ENCODE measurements around the gene FBXO44. TPM values are rescaled to one million over a fixed set of nuclear protein-coding genes. Genes with fewer than 3 reads are reported as not detected.

The FBXO44 gene
- total RNA-seq, 1 experiment from 2014 or later = 24.5 TPM

- H3K4me3 Mint-ChIP-seq = peak overlapping the region in 1 of 2 experiments; percentile 58; a peak in 1 of 5 replicates
- Histone ChIP-seq H3K4me2 (ENCODE audit: insufficient read depth, insufficient read length, low read length) (peak overlapping the region; percentile 13), H3K79me2 (ENCODE audit: insufficient read depth, low read length) (peaks cover 26% of the 10 kb centered on the region; the same call in 1 of the 2 replicates)
Observed at GRCh38 chr1:11684070-11684469, 29.4 kb downstream of the FBXO44 start.

More at GRCh38 chr1:11684070-11684469, 29.4 kb downstream of the FBXO44 start:
- Histone ChIP-seq H2BK5ac (ENCODE audit: insufficient read length, low read length) (no peak overlapping the region), H2BK120ac (ENCODE audit: low read depth, low read length, poor library complexity, severe bottlenecking) (no peak overlapping the region), H4K5ac (ENCODE audit: insufficient read length, low read depth, low read length) (no peak overlapping the region), H3K4me1 (ENCODE audit: insufficient read depth, low read length) (peaks cover 24% of the 10 kb centered on the region; the same call in 1 of the 2 replicates), H3K79me1 (ENCODE audit: insufficient read depth, low read depth, low read length, poor library complexity, severe bottlenecking) (no peaks in the 10 kb centered on the region), H3K14ac (ENCODE audit: insufficient read depth, low read length) (no peak overlapping the region), H4K91ac (ENCODE audit: insufficient read length, low read depth, low read length) (no peak overlapping the region), H3K27ac (ENCODE audit: insufficient read length, low read depth, low read length) (no peak overlapping the region), H2AK5ac (ENCODE audit: insufficient read length, low read length) (peak overlapping the region; percentile 55), H2BK12ac (ENCODE audit: insufficient read length, low read depth, low read length) (no peak overlapping the region), H3K27me3 (ENCODE audit: insufficient read depth, low read length) (no peaks in the 10 kb centered on the region), H3K9me3 (ENCODE audit: control insufficient read depth, low read depth, low read length) (no peaks in the 10 kb centered on the region), H2BK15ac (ENCODE audit: low read depth, low read length) (no peak overlapping the region), H4K20me1 (ENCODE audit: control insufficient read depth, insufficient read depth, insufficient read length) (no peaks in the 10 kb centered on the region), H3K18ac (ENCODE audit: insufficient read length, low read depth, low read length) (no peak overlapping the region), H3K23ac (ENCODE audit: insufficient read length, low read depth, low read length) (no peak overlapping the region), H3K4ac (ENCODE audit: low read depth, low read length) (no peak overlapping the region), H4K8ac (replicated peaks; ENCODE audit: insufficient read length, low read depth, low read length) (no peak overlapping the region), H3K9ac (ENCODE audit: extremely low read depth, insufficient read length, low read length) (no peak overlapping the region), H3K23me2 (ENCODE audit: insufficient read length, low read depth, low read length, poor library complexity, severe bottlenecking) (no peaks in the 10 kb centered on the region), H3K56ac (ENCODE audit: insufficient read length, low read depth, low read length) (no peak overlapping the region), H2AFZ (ENCODE audit: low read length) (no peak overlapping the region), H3T11ph (ENCODE audit: low read length) (no peak overlapping the region), H2BK20ac (ENCODE audit: low read depth, low read length, poor library complexity, severe bottlenecking) (no peak overlapping the region)
- DNase-seq = no peak
- Mint-ChIP-seq H3K9me3 (no peaks in the 10 kb centered on the region), H3K36me3 (ENCODE audit: insufficient read depth in 1 of 3, low read depth in 3 of 3) (peaks cover 11 to 32% (median 27%) of the 10 kb centered on the region in 3 experiments; a peak in 6 of 7 replicates), H3K27ac (peak overlapping the region; percentile 77 to 100 (median 94)), H3K27me3 (ENCODE audit: low read depth) (no peaks in the 10 kb centered on the region), H3K4me1 (peaks cover 61 to 75% of the 10 kb centered on the region in 2 experiments)
- no CpG with 5 or more reads among the region's 7 CpGs for WGBS (ENCODE audit: extremely low coverage, insufficient read length, low lambda C conversion rate)
- TF ChIP-seq CTCF (conservative IDR thresholded peaks at IDR 0.05) = no peak

Measured in H9 (cell line).